Measurements from ENCODE around the gene PRTG.

DNA sequence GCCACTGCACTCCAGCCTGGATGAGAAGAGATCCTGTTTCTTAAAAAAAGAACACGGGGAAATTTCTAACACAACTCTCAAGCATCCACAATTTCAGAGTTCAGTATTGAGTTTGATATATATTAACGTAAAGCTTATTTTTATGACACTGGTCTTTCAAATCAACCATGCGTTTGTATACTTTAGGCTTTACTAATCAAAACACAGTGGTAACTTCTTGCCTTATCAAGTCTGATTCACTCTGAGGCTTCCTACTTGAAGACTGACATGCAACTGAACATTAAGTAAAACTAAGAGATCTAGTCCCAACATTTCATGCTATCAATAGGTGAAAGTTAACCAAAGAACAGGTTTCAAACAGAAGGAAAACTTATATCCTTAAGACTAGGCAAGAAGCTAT lies 46.7 kb downstream of the PRTG start:
- TF ChIP-seq EZH2phosphoT487 (IDR thresholded peaks at IDR 0.05; ENCODE audit: unreplicated experiment) (no peak), EZH2 (IDR thresholded peaks at IDR 0.05; ENCODE audit: low read depth, unreplicated experiment) (no peak)

Measured in GM23338 (cell line).